SK-N-SH treated with all-trans-retinoic acid at 6 μM for 48 hours (cell line): Measurements from ENCODE around the gene AAK1.
A peak's percentile ranks its signal among the peaks of the same experiment; 100 is the strongest.

Source experiments
- ATAC-seq: fragments of 200-7000 bp; cut with Tn5 transposase; 3 replicates; pipeline ENCODE4 v1.9.1; 2020; ENCODE audit warnings: mild to moderate bottlenecking, moderate library complexity
- ARNTL ChIP-seq: fragments of 450-650 bp; formaldehyde crosslinking; IDR thresholded peaks from 2 replicates; pipeline ENCODE4 v1.5.0; 2020; ENCODE audit warnings: low read depth, mild to moderate bottlenecking, moderate library complexity, borderline replicate concordance
- BACH2 ChIP-seq: fragments of 250-450 bp; sonication (Bioruptor Pico); IDR thresholded peaks from 2 replicates; pipeline ENCODE4 v1.9.0; 2021; ENCODE audit warnings: mild to moderate bottlenecking, borderline replicate concordance
- CREB5 ChIP-seq: fragments of 250-450 bp; sonication (Bioruptor Pico); IDR thresholded peaks from 2 replicates; pipeline ENCODE4 v1.5.1; 2020; ENCODE audit warnings: low read depth, mild to moderate bottlenecking, moderate library complexity
- CSDC2 ChIP-seq: fragments of 250-450 bp; sonication (Bioruptor Pico); IDR thresholded peaks from 2 replicates; pipeline ENCODE4 v1.5.0; 2020; ENCODE audit warnings: mild to moderate bottlenecking, moderate library complexity
- ESRRG ChIP-seq: fragments of 250-450 bp; sonication (Bioruptor Pico); IDR thresholded peaks from 2 replicates; pipeline ENCODE4 v1.6.1; 2021; ENCODE audit warnings: mild to moderate bottlenecking
- GLIS3 ChIP-seq: fragments of 250-450 bp; sonication (Bioruptor Pico); IDR thresholded peaks from 2 replicates; pipeline ENCODE4 v1.5.0; 2020; ENCODE audit warnings: mild to moderate bottlenecking, moderate library complexity
- ISL1 ChIP-seq: fragments of 250-450 bp; sonication (Bioruptor Pico); IDR thresholded peaks from 2 replicates; pipeline ENCODE4 v2.1.2; 2022; ENCODE audit warnings: mild to moderate bottlenecking, moderate library complexity
- OSR1 ChIP-seq: fragments of 250-450 bp; sonication (Bioruptor Pico); IDR thresholded peaks from 2 replicates; pipeline ENCODE4 v1.8.0; 2022; ENCODE audit warnings: moderate library complexity, mild to moderate bottlenecking, inconsistent platforms
- PATZ1 ChIP-seq: fragments of 250-450 bp; sonication (Bioruptor Pico); IDR thresholded peaks from 2 replicates; pipeline ENCODE4 v1.8.0; 2020; ENCODE audit warnings: mild to moderate bottlenecking, moderate library complexity, borderline replicate concordance
- POU6F1 ChIP-seq: fragments of 250-450 bp; sonication (Bioruptor Pico); IDR thresholded peaks from 2 replicates; pipeline ENCODE4 v1.8.0; 2021; ENCODE audit warnings: low read depth, mild to moderate bottlenecking, moderate library complexity, borderline replicate concordance
- RARB ChIP-seq: fragments of 250-450 bp; sonication (Bioruptor Pico); IDR thresholded peaks from 2 replicates; pipeline ENCODE4 v1.8.0; 2021; ENCODE audit warnings: mild to moderate bottlenecking, moderate library complexity
- TCF4 ChIP-seq: fragments of 250-450 bp; sonication (Bioruptor Pico); IDR thresholded peaks from 2 replicates; pipeline ENCODE4 v1.8.0; 2021; ENCODE audit warnings: mild to moderate bottlenecking, moderate library complexity, borderline replicate concordance
- TOX ChIP-seq: fragments of 250-450 bp; sonication (Bioruptor Pico); IDR thresholded peaks from 2 replicates; pipeline ENCODE4 v1.8.0; 2021; ENCODE audit warnings: mild to moderate bottlenecking, moderate library complexity, borderline replicate concordance
- ZC3H10 ChIP-seq: fragments of 250-450 bp; sonication (Bioruptor Pico); IDR thresholded peaks from 2 replicates; pipeline ENCODE4 v1.5.1; 2021; ENCODE audit warnings: mild to moderate bottlenecking, moderate library complexity
- ZFP3 ChIP-seq: fragments of 250-450 bp; sonication (Bioruptor Pico); IDR thresholded peaks from 2 replicates; pipeline ENCODE4 v1.5.0; 2020; ENCODE audit warnings: mild to moderate bottlenecking, moderate library complexity
- ZNF565 ChIP-seq: fragments of 450-650 bp; formaldehyde crosslinking; conservative IDR thresholded peaks from 2 replicates; pipeline ENCODE4 v1.5.0; 2020; ENCODE audit warnings: low read depth, mild to moderate bottlenecking, moderate library complexity
- ZNF70 ChIP-seq: fragments of 450-650 bp; formaldehyde crosslinking; IDR thresholded peaks from 2 replicates; pipeline ENCODE4 v1.5.0; 2020; ENCODE audit warnings: mild to moderate bottlenecking, moderate library complexity
- ZNF8 ChIP-seq: fragments of 450-650 bp; formaldehyde crosslinking; IDR thresholded peaks from 2 replicates; pipeline ENCODE4 v1.5.0; 2020; ENCODE audit warnings: mild to moderate bottlenecking, moderate library complexity
- TF ChIP-seq, protein P1 (sequence below): fragments of 250-450 bp; sonication (Bioruptor Pico); IDR thresholded peaks from 2 replicates; pipeline ENCODE4 v1.5.1; 2021; ENCODE audit warnings: mild to moderate bottlenecking, moderate library complexity
- TF ChIP-seq, protein P2 (sequence below): fragments of 250-450 bp; sonication (Bioruptor Pico); IDR thresholded peaks from 2 replicates; pipeline ENCODE4 v1.5.0; 2020; ENCODE audit warnings: mild to moderate bottlenecking, moderate library complexity

AAK1 gene

DNA sequence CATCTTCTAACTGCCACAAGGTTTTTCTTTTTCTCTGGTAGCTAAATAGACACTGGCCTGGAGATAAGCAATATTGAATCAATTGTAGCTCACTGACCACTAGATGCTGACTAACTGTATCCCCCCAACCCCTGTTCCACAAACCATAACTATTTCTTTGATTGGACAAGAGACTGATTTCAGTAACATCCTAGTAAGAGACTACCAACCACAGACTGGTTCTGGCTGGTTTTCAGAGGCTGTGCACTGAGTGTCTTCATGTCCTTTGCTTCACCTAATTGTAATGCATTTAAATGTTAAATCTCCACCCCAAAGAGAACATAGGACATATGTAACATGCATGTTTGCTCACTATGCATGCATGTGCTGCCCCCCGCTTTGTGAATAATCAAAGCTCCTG lies 3.2 kb upstream of the AAK1 start:
- TF ChIP-seq, protein P1, sequence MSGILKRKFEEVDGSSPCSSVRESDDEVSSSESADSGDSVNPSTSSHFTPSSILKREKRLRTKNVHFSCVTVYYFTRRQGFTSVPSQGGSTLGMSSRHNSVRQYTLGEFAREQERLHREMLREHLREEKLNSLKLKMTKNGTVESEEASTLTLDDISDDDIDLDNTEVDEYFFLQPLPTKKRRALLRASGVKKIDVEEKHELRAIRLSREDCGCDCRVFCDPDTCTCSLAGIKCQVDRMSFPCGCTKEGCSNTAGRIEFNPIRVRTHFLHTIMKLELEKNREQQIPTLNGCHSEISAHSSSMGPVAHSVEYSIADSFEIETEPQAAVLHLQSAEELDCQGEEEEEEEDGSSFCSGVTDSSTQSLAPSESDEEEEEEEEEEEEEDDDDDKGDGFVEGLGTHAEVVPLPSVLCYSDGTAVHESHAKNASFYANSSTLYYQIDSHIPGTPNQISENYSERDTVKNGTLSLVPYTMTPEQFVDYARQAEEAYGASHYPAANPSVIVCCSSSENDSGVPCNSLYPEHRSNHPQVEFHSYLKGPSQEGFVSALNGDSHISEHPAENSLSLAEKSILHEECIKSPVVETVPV (CRISPR knock-in tag), result no peak
- TF ChIP-seq ESRRG (CRISPR knock-in tag), result no peak
- TF ChIP-seq, protein P2, sequence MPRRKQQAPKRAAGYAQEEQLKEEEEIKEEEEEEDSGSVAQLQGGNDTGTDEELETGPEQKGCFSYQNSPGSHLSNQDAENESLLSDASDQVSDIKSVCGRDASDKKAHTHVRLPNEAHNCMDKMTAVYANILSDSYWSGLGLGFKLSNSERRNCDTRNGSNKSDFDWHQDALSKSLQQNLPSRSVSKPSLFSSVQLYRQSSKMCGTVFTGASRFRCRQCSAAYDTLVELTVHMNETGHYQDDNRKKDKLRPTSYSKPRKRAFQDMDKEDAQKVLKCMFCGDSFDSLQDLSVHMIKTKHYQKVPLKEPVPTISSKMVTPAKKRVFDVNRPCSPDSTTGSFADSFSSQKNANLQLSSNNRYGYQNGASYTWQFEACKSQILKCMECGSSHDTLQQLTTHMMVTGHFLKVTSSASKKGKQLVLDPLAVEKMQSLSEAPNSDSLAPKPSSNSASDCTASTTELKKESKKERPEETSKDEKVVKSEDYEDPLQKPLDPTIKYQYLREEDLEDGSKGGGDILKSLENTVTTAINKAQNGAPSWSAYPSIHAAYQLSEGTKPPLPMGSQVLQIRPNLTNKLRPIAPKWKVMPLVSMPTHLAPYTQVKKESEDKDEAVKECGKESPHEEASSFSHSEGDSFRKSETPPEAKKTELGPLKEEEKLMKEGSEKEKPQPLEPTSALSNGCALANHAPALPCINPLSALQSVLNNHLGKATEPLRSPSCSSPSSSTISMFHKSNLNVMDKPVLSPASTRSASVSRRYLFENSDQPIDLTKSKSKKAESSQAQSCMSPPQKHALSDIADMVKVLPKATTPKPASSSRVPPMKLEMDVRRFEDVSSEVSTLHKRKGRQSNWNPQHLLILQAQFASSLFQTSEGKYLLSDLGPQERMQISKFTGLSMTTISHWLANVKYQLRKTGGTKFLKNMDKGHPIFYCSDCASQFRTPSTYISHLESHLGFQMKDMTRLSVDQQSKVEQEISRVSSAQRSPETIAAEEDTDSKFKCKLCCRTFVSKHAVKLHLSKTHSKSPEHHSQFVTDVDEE (CRISPR knock-in tag), result no peak
- ATAC-seq, result no peak

DNA sequence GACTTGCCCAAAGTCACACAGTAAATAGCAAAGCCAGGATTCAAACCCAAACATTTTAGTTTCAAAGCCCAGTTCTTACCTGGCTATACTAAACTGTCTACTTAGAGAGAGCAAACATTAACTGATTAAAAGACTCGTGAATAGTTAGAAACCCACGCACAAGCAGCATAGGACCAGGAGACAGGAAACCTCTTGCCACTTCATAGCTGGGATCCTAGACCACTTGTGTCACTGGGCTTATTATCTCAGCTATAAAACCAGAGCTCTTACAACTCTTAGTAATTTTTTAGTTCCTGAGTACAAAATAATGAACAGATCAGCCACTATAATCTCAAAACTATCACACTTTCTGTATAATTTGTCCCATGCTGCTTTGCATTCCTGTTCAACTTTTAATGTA lies 2.4 kb upstream of the AAK1 start:
- no peak for TF ChIP-seq TCF4 (CRISPR knock-in tag)

GRCh38 chr2:69645031-69645431 lies 1.5 kb upstream of the AAK1 start:
- ATAC-seq, result no peak
- TF ChIP-seq PATZ1 (CRISPR knock-in tag) (no peak), POU6F1 (CRISPR knock-in tag) (no peak), CSDC2 (CRISPR knock-in tag) (no peak)
- TF ChIP-seq, protein P1 (CRISPR knock-in tag), result no peak

More for the DNA sequence above, 2.4 kb upstream of the AAK1 start:
- ATAC-seq, result no peak

DNA sequence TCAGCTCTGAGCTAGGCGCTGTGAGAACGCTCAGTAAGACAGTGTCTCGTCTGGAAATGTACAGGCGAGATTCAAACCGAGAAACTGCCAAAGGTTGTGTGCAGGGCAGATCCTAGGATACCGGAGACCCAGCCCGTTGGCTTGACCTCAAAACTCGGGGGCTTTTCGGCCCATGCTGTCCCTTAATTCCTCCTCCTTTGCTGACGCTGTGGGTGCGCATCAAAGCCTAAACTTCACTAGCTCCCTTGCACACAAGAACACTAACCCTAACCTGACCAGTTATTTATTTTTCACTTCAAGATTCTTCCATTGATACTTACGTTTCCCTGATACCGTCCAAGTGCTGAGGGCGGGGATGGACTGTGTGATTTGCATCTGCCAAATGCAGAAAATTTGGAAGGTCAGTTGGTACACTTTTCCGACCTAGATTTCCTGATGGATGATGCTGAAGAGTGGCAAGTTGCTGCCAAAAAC lies 1.0 kb upstream of the AAK1 start:
- ATAC-seq, result peak; percentile 1; the same call in 1 of the 3 replicates
- TF ChIP-seq TOX (CRISPR knock-in tag) (no peak), ZNF70 (CRISPR knock-in tag) (no peak), CSDC2 (CRISPR knock-in tag) (no peak), ESRRG (CRISPR knock-in tag) (no peak), ZFP3 (CRISPR knock-in tag) (no peak), GLIS3 (no peak), ZNF8 (CRISPR knock-in tag) (no peak)

DNA sequence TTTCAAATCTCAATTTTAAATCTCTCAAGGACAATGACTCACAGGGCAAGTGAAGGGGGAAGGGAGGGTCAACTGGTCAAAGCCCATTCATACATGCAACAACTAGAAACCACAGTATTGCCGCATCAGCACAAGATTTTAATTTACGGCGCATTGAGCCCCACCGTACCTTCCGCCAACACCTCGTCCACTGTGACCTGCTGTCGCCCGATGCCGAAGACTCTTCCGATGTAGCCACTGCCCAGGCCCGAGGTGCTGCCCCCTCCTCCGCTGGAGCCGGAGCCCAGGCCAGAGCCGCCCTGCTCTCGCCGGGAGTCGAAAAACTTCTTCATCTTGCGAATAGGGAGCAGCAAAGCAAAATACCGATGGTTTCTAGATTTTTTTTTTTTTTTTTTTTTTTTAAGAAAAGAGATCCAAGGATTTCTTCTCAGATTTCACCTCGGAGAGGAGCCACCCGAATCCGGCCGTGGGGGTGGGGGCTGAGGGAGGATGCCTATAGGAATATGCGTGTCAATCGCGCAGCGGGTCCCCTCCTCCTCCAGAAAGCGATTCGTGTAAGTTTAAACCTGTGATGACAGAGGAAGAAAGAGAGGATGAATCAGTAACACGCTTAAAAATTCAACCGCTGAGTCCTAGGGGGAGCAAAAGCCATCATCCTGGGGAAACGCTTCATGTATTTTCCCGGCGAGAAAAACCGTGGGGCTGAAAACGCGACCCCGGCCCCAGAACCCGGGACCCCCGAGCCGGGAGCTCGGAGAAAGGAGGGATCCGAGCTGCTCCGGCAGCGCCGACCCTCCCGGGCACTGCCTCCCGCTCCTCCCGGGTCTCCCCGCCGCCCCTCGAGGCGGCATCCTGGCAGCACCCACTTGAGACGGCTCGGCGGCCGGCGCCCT lies 584 bp downstream of the AAK1 start:
- no peak for TF ChIP-seq CREB5
- TF ChIP-seq RARB (CRISPR knock-in tag), result no peak
- no peak for TF ChIP-seq GLIS3
- TF ChIP-seq ZNF70 (CRISPR knock-in tag), result no peak
- no peak for TF ChIP-seq ZNF565 (CRISPR knock-in tag)
- TF ChIP-seq CSDC2 (CRISPR knock-in tag), result no peak
- no peak for TF ChIP-seq PATZ1 (CRISPR knock-in tag)
- TF ChIP-seq ISL1, result no peak
- no peak for TF ChIP-seq TOX (CRISPR knock-in tag)
- TF ChIP-seq OSR1 (CRISPR knock-in tag), result no peak
- TF ChIP-seq ZNF8 (CRISPR knock-in tag), result no peak
- no peak for TF ChIP-seq BACH2 (CRISPR knock-in tag)
- no peak for TF ChIP-seq ZC3H10 (CRISPR knock-in tag)
- TF ChIP-seq ESRRG (CRISPR knock-in tag), result no peak
- no peak for TF ChIP-seq ARNTL
- ATAC-seq, result peak; percentile 32
